Duodenal mucosa (tissue), 2 donors: ENCODE measurements around the gene NRXN2.
A peak's percentile ranks its signal among the peaks of the same experiment; 100 is the strongest.

ENCODE experiments used
- H3K27ac ChIP-seq: one replicate; pipeline ENCODE4 v1.7.0; 2013; ENCODE audit warnings: low read depth, low read length
- H3K27me3 ChIP-seq, 2 donors: one replicate each; pipeline ENCODE4 v1.7.0; 2013; ENCODE audit warnings: low read length in 2 of 2, control low read depth in 1 of 2; ENCODE audit not compliant: insufficient read depth in 2 of 2, control insufficient read depth in 1 of 2
- H3K36me3 ChIP-seq, 2 donors: one replicate each; pipeline ENCODE4 v1.7.0; 2013; ENCODE audit warnings: low read length in 2 of 2, control low read depth in 1 of 2; ENCODE audit not compliant: insufficient read depth in 2 of 2, control insufficient read depth in 1 of 2
- H3K4me1 ChIP-seq, 2 donors: one replicate each; pipeline ENCODE4 v1.7.0; 2013; ENCODE audit warnings: low read length in 2 of 2, control low read depth in 1 of 2; ENCODE audit not compliant: insufficient read depth in 2 of 2, control insufficient read depth in 1 of 2
- H3K4me3 ChIP-seq, 2 donors: one replicate each; pipeline ENCODE4 v1.7.0; 2013; ENCODE audit warnings: low read length in 2 of 2, low read depth in 1 of 2
- H3K9ac ChIP-seq, 2 donors: one replicate each; pipeline ENCODE4 v1.7.0; 2013; ENCODE audit warnings: low read length in 2 of 2, low read depth in 1 of 2
- H3K9me3 ChIP-seq, 2 donors: one replicate each; pipeline ENCODE4 v1.7.0; 2013; ENCODE audit warnings: low read length in 2 of 2, control low read depth in 1 of 2; ENCODE audit not compliant: control insufficient read depth in 1 of 2

The NRXN2 gene

GRCh38 chr11:64742889-64743590, 20.0 kb upstream of the NRXN2 start:
- peaks cover 29 to 30% of the 10 kb centered on the region in 2 donors for H3K4me1 ChIP-seq
- peak overlapping the region; percentile 63 to 69 for H3K4me3 ChIP-seq
- H3K36me3 ChIP-seq: no peaks in the 10 kb centered on the region
- H3K27ac ChIP-seq: no peak overlapping the region
- no peaks in the 10 kb centered on the region for H3K9me3 ChIP-seq
- H3K9ac ChIP-seq: no peak overlapping the region
- peaks cover 32 to 50% of the 10 kb centered on the region in 2 donors for H3K27me3 ChIP-seq

GRCh38 chr11:64742087-64742888, 19.3 kb upstream of the NRXN2 start:
- no peak overlapping the region for H3K27ac ChIP-seq
- H3K4me3 ChIP-seq: peak overlapping the region; percentile 63 to 69
- peaks cover 32 to 50% of the 10 kb centered on the region in 2 donors for H3K27me3 ChIP-seq
- H3K36me3 ChIP-seq: no peaks in the 10 kb centered on the region
- H3K4me1 ChIP-seq: peaks cover 29 to 30% of the 10 kb centered on the region in 2 donors
- H3K9ac ChIP-seq: peak overlapping the region in 1 of 2 donors; percentile 39
- no peaks in the 10 kb centered on the region for H3K9me3 ChIP-seq

- Histone ChIP-seq H3K4me3 (peak overlapping the region; percentile 63 to 69), H3K27me3 (peaks cover 32 to 49% of the 10 kb centered on the region in 2 donors), H3K4me1 (peaks cover 29 to 30% of the 10 kb centered on the region in 2 donors), H3K9me3 (no peaks in the 10 kb centered on the region), H3K27ac (no peak overlapping the region), H3K36me3 (no peaks in the 10 kb centered on the region), H3K9ac (peak overlapping the region in 1 of 2 donors; percentile 39)
These were observed 18.5 kb upstream of the NRXN2 start for GRCh38 chr11:64741375-64742086.

GRCh38 chr11:64739871-64740270, 16.9 kb upstream of the NRXN2 start:
- no peaks in the 10 kb centered on the region for H3K36me3 ChIP-seq
- H3K4me1 ChIP-seq: peaks cover 24 to 29% of the 10 kb centered on the region in 2 donors
- H3K27ac ChIP-seq: no peak overlapping the region
- no peak overlapping the region for H3K4me3 ChIP-seq
- peaks cover 26 to 39% of the 10 kb centered on the region in 2 donors for H3K27me3 ChIP-seq
- H3K9me3 ChIP-seq: no peaks in the 10 kb centered on the region
- H3K9ac ChIP-seq: no peak overlapping the region

- H3K27ac ChIP-seq: no peak overlapping the region
- H3K4me1 ChIP-seq: peaks cover under 1 to 6% of the 10 kb centered on the region in 2 donors
- H3K9ac ChIP-seq: no peak overlapping the region
- H3K27me3 ChIP-seq: peaks cover 12 to 15% of the 10 kb centered on the region in 2 donors
- H3K4me3 ChIP-seq: no peak overlapping the region
- no peaks in the 10 kb centered on the region for H3K36me3 ChIP-seq
- no peaks in the 10 kb centered on the region for H3K9me3 ChIP-seq
These were observed 13.7 kb upstream of the NRXN2 start for GRCh38 chr11:64736654-64737053.

DNA sequence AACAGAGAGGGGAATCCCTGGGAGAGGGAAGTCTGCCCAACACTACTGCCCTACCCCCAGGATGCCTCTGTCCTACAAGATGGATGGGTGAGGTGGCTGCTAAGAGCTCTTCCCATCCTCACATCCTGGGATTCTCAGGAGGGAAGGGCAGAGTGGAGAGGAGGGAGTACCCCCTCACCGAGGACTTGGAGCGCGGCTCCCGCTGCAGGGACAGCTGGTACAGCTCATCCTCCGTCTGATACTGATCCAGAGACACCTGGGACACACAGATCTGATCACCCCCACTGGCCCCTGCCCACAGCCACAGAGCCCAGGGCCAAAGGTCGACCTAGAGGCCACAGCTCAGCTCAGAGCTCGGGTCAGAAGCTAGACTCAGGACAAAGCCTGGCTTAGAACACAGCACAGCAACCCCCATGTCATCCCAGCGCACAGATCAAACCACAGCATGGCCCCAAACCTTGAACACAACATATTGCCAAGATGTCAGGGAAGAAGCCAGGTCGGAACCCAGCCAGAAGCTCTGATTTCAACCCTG, 12.8 kb upstream of the NRXN2 start:
- Histone ChIP-seq H3K36me3 (no peaks in the 10 kb centered on the region), H3K9ac (no peak overlapping the region), H3K4me3 (no peak overlapping the region), H3K9me3 (no peaks in the 10 kb centered on the region), H3K4me1 (no peaks in the 10 kb centered on the region), H3K27ac (no peak overlapping the region), H3K27me3 (peaks cover 4 to 7% of the 10 kb centered on the region in 2 donors)

GRCh38 chr11:64734811-64735724, 12.1 kb upstream of the NRXN2 start:
- Histone ChIP-seq H3K9ac (no peak overlapping the region), H3K27me3 (peaks cover 3 to 5% of the 10 kb centered on the region in 2 donors), H3K27ac (no peak overlapping the region), H3K36me3 (no peaks in the 10 kb centered on the region), H3K9me3 (no peaks in the 10 kb centered on the region), H3K4me3 (no peak overlapping the region), H3K4me1 (no peaks in the 10 kb centered on the region)

DNA sequence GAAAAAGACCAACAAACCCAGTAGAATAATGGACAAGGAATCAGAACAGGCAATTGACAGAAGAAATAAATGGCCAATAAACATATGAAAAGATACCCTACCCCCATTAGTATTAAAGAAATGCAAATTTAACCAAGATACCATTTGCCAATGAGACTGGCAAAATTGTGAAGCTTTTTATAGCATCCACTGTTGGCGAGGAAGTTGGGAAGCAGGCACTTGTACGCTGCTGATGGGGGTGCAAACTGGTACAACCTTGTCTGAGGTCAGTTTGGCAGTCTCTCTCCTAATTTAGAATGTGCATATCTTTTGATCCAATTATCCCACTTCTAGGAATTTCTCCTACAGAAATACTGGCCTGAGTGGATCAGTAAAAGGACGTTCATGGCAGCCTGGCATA, 8.6 kb upstream of the NRXN2 start:
- H3K9ac ChIP-seq: no peak overlapping the region
- H3K27ac ChIP-seq: no peak overlapping the region
- H3K36me3 ChIP-seq: no peaks in the 10 kb centered on the region
- no peak overlapping the region for H3K4me3 ChIP-seq
- H3K27me3 ChIP-seq: peaks cover 4 to 6% of the 10 kb centered on the region in 2 donors
- no peaks in the 10 kb centered on the region for H3K4me1 ChIP-seq
- no peaks in the 10 kb centered on the region for H3K9me3 ChIP-seq

GRCh38 chr11:64729851-64730382, 6.9 kb upstream of the NRXN2 start:
- H3K4me3 ChIP-seq: no peak overlapping the region
- H3K36me3 ChIP-seq: no peaks in the 10 kb centered on the region
- no peaks in the 10 kb centered on the region for H3K9me3 ChIP-seq
- peaks cover 4 to 6% of the 10 kb centered on the region in 2 donors for H3K27me3 ChIP-seq
- no peaks in the 10 kb centered on the region for H3K4me1 ChIP-seq
- H3K9ac ChIP-seq: no peak overlapping the region
- no peak overlapping the region for H3K27ac ChIP-seq
